GM21576 (cell line): ENCODE measurements around the gene EID2.

ENCODE experiments used
- ATAC-seq: cut with Tn5 transposase; IDR thresholded peaks from one replicate; pipeline ENCODE4 v1.9.1; 2021; ENCODE audit warnings: mild to moderate bottlenecking, moderate library complexity; ENCODE audit not compliant: unreplicated experiment

EID2 gene

DNA sequence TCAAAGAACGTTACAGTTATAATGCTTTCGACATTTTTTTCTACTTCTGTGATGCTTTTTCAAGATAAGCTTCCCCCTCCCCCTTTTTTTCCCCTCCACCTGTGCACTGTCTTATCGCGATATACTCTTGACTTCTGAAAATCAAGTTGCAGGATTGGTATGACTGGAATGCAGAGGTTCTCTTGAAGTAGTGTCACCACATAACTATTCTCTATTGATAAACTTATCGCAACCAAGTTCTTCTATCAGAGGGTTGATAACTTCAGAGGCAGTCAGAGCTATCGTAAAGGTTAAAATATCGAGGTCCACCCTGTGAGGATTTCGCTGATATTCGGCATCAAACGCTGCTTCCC is 820 bp downstream of the EID2 start:
- ATAC-seq, result no peak

DNA sequence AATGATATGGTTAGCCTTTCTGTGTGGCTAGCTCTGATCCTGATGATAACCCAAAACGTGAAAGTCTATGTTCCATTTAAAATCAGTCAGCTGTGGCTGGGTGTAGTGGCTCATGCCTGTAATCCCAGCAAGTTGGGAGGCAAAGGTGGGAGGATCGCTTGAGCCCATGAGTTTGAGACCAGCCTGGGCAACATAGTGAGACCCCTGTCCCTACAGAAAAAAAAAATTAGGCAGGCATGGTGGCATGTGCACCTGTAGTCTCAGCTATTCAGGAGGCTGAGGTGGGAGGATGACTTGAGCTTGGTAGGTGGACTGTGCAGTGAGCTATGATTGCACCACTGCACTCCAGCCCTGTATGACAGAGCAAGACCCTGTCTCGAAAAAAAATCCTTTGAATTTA is 6.2 kb downstream of the EID2 start:
- no peak for ATAC-seq

DNA sequence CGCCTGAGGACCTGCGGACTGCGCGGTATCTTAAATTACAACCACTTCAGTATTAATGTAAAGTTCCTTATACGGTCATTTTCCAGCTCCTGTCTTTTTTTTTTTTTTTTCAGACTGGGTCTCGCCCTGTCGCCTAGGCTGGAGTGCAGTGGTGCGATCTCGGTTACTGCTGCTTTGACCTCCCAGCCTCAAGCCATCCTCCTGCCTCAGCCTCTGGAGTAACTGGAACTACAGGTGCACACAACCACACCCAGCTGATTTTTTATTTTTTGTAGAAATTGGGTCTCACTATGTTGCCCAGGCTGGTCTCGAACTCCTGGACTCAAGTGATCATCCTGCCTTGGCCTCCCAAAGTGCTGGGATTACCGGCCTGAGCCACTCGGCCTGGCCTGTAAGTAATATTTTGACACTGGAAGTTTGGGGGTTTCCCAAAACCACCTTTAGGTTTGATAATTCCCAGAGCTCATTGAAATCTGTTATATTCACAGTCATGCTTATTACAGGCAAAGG is 6.9 kb downstream of the EID2 start:
- peak; percentile 11 for ATAC-seq

DNA sequence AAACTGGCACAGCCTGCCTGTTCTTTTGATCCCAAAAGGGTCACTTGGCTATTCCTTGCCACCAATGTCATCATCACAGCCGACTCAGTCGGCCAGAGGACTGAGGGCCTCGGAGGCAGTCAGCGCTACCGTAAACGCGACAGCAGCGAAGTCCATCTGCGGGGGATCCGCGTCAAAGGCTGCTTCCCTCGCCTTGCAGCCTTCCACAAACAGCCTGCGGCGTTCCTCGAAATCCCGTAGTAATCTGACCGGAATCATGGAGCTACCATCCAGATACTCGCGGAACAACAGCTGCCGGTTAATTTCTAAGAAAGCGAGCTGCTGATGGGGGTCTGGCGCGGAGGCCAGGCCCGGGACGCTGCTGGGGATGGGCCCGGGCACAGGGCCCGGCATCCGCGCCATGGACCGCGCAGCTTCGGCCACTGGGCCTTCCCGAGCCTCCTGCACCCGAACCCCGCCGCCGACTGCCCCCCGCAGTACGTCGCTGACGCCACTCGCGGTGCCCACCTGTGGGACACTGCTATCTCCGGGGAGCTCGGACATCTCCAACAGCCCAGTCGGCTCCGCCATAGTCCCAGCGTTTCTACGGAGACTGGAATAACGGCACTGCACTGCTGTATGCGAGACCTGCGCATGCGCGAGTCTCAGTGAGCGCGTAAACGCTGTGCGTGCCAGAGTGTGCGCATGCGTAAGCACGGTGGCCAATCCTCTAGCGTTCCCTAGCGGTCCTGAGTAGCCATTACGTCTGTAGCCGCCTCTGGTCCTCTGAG is 7.5 kb downstream of the EID2 start, which contains the start of gene EID2B:
TSS of gene EID2B (minus strand) at position 620 of the 770 bp plus-strand sequence. CDS start at position 570, 50 bp downstream.
- ATAC-seq, result peak; percentile 81

DNA sequence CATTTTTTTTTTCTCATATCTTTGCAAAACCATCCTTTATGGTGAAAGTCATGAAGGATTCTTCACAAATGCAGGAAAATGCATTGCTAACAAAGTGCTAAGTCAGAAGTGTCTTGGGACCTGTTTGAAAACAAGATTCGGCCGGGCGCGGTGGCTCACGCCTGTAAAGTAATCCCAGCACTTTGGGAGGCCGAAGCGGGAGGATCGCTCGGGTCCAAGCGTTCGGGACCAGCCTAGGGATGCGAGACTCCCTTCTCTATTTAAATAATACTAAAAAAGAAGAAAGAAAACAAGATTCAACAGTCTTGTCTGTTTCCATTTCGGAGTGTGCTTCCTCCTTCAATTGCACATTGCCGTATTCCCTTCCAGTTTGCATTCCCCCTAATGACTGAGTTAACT is 8.1 kb downstream of the EID2 start:
- no peak for ATAC-seq

DNA sequence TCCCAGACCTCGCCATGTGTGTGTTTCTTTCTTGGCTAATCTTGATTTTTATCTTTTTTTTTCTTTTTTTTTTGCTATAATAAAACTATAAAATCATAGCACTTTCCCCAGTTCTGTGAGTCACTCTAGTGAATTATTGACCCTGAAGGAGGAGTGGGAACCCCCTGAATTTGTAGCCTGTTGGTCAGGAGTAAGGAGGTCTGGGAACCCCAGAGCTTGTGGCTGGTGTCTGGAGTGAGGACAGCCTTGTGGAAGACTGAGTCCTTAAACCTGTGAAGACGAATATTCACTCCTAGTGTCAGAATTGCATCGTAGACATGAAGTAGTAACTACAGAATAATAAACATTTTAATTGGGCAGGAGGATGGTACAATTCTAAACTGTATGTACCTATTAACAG is 14.8 kb downstream of the EID2 start:
- ATAC-seq, result no peak

DNA sequence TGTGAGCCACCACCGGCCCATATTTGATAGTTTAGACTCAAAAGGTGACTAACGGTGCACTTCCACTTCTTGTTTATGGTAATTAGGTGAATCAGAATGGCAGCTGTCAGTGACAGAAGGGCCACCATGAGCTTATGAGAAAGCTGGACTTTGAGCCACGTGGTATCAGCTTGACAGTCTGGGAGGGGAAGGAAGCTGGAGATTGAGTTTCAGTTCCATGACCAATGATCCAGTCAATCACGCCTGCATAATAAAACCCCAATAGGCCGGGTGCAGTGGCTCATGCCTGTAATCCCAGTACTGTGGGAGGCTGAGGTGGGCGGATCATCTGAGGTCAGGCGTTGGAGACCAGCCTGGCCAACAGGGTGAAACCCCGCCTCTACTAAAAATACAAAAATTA is 15.5 kb downstream of the EID2 start:
- ATAC-seq, result no peak

DNA sequence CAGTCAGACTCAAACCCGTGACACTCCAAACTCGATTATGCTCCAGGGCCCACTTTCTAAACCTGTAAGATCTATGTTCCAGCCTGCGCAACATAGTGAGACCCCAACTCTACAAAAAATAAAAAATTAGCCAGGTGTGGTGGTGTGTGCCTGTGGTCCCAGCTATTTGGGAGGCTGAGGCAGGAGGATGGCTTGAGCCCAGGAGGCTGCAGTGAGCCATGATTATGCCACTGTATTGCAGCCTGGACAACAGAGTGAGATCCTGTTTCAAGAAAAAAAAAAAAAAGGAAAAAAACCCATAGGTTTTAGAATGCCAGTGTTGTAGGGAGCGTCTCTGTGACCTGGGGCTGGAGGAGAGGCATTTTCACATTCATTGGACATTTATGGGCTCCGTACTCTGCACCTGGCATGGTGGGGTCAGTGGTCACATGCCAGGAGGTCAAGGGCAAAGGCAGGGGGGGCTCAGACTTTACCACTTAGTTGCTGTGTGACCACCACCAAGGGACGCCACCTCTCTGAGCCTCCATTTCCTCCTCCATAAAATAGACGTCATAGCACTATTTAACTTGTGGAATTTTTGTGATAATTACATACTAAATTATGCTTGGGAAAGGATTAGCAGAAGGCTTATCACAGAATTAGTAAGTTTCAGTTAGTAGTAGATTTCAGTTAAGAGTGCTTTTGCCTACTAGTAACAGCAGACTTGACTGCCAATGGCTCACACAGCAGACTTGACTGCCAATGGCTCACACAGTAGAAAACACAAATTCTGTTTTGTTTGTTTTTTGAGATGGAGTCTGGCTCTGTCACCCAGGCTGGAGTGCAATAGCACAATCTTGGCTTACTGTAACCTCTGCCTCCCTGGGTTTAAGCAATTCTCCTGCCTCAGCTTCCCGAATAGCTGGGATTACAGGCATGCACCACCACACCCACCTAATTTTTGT is 19.1 kb downstream of the EID2 start:
- ATAC-seq, result no peak

DNA sequence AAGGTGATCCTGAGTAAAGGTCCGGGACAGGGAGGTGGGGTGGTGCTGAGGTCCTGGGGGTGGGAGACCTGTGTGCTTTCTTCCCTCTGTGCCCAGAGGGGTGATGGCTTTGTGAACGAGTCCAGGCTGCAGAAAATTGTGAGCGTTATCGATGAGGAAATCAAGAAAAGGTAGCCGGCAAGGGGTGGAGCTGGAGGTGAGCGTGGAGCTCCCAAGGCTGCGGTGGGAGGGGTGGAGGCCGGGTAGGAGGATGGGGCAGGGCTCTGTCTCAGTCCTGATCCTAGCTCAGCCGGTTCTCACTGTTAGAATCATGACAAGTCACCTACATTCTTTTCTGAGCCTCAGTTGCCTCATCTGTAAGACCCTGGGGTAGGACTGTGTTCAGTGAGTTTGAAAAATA is 21.0 kb downstream of the EID2 start:
- no peak for ATAC-seq

DNA sequence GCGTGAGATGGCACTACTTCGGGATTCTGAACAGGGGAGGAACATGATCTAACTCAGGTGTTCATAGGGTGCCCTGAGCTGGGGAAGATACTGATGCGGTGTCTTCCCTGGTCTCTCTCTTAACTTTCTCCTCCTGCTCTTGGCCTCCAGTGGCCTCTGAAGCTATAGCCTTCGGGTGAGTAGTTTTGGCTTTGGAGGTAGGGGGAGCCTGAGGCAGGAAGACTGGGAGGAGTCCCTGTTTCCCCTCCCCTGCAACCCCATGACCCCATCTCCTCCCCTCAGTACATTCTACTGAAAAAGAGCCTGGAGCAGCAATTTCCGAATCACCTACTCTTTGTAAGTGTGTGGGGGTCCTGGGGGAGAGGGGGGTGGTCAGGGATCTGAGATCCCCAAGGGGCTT is 21.5 kb downstream of the EID2 start:
- ATAC-seq, result no peak

DNA sequence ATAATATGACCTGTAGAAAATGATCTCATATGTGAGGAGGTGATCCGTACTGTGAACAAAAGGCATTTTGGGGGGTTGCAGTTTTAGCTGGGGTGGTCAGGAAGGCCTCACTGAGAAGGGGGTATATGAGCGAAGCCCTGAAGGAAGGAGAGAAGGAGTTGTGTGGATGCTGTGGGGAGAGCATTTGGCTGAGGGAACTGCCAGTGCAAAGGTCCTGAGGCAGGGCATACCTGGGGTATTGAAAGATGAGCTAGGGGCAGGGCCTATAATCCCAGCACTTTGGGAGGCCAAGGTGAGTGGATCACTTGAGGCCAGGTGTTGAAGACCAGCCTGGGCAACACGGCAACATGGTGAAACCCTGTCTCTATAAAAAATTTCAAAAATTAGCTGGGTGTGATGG is 22.5 kb downstream of the EID2 start:
- ATAC-seq, result no peak

DNA sequence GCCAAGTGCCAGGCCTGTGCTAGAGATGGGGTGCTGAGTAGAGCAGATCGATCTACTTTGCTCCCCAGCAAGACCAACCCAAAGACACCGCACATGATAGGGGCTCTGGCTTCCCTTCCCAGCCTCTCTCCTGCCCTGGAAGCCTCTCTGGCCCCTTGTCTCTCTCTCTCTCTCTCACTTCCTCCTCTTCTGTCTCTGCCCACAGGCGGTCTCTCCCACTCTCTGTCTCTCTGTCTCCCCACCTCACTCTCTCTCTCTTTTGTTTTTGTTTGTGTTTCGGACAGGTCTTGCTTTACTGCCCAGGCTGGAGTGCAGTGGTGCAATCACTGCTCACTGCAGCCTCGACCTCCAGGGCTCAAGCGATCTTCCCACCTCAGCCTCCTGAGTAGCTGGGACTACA is 23.7 kb downstream of the EID2 start:
- no peak for ATAC-seq

DNA sequence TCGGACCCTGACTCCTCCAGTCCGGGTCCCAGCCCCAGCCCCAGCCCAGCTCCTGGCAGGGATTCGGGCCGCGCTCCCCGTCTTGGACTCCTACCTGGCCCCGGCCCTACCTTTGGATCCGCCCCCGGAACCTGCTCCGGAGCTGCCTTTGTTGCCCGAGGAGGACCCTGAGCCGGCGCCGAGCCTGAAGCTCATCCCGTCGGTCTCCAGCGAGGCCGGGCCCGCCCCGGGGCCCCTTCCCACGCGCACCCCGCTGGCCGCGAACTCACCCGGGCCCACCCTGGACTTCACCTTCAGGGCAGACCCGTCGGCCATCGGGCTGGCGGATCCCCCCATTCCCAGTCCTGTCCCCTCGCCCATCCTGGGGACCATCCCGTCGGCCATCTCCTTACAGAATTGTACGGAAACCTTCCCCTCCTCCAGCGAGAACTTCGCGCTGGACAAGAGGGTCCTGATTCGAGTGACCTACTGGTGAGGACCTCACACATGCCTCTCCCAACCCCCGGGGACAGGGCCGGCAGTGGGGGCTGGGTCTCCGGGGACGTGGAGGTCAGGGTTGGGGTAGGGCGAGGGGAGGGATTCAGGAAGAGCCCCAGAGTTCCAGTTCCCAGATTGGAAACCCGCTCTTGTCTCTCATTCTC is 24.3 kb downstream of the EID2 start:
- no peak for ATAC-seq

DNA sequence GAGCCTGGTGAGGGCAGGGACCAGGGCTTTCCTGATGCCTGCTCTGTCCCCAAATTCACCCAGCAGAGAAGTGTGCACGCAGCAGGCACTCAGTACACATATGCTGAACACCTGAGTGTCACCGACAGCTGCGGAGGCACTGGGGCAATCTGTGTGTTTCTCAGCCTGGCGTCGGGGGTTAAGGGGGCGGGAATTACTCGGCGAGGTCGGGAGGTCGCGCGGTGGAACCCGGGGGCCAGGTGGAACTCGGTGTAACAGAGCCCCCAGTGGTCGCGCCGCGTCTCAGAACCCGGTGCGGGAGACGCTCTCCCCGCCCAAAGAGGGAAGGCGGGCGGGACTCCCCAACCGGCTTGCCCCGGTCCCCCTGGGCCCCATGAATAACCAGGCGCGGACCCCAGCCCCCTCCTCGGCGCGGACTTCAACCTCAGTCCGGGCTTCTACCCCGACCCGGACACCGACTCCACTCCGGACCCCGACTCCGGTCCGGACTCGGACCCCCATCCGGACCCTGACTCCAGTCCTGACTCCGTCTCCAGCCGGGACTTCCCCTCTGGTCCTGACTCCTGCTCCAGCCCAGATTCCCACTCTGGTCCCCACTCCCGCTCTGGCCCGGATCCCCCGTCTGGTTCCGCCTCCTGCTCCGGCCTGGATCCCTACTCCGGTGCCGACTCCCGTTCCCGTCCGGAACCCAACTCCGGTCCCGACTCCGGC is 25.0 kb downstream of the EID2 start, which contains the start of gene SELENOV:
TSS of gene SELENOV (plus strand) at position 300 of the 711 bp plus-strand sequence. CDS start at position 374, 74 bp downstream.
- no peak for ATAC-seq

DNA sequence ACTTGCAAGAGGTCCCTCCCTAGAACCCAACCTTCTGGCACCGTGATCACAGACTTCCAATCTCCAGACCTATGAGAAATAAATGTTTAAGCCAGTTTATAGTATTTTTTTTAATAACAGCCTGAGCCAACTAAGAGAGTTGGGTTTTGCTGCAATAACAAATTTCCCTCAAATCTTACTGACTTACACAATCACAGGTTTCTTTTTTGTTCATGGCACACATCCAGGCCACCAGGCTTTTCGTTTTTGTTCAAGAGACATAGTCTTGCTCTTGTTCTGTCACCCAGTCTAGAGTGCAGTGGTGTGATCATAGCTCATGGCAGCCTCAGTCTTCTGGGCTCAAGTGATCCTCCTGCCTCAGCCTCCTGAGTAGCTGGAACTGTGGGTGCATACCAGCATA is 27.0 kb downstream of the EID2 start:
- no peak for ATAC-seq

DNA sequence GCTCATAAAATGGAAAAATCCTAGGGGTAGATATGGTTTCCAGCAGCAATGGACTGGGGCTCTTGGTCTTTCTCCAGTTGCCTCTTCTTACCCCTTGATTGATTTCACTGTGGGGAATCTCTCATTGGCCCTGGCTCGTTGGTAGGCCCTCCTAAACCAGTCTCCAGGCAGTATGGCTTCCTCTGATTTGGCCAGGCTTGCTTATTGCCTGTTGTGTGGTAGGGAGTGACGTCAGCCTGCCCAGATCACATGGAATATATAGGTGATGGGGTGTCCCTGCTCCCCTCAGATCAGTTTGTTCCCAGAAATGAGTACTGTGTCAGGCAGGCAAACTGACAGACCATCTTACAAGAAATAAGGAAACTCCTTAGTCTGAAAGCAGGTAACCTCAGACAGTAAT is 30.7 kb downstream of the EID2 start:
- no peak for ATAC-seq

DNA sequence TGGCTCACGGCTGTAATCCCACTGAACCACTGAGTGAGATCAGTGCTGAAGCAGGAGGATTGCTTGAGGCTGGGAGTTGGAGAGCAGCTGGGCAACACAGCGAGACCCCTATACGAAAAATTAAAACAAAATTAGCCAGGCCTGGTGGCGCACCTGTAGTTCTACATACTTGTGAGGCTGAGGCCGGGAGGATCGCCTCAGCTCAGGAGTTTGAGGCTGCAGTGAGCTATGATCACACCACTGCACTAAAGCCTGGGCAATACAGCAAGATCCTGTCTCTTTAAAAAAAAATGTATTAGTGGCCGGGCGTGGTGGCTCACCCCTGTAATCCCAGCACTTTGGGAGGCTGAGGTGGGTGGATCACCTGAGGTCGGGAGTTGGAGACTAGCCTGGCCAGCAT is 31.3 kb downstream of the EID2 start:
- ATAC-seq, result no peak

DNA sequence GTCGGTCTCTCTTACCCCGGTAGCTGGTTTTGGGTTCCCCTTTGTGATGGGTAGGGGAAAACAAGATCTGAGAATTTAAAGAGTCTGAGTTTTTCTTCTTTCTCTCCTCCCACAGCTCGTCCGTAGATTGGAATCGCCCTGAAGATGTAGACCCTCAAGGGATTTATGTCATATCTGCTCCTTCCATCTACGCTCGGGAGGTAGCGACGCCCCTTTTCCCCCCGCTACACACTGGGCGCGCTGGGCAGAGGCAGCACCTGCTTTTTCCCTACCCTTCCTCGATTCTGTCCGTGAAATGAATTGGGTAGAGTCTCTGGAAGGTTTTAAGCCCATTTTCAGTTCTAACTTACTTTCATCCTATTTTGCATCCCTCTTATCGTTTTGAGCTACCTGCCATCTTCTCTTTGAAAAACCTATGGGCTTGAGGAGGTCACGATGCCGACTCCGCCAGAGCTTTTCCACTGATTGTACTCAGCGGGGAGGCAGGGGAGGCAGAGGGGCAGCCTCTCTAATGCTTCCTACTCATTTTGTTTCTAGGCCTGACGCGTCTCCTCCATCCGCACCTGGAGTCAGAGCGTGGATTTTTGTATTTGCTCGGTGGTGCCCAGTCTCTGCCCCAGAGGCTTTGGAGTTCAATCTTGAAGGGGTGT is 32.1 kb downstream of the EID2 start:
- ATAC-seq, result no peak

DNA sequence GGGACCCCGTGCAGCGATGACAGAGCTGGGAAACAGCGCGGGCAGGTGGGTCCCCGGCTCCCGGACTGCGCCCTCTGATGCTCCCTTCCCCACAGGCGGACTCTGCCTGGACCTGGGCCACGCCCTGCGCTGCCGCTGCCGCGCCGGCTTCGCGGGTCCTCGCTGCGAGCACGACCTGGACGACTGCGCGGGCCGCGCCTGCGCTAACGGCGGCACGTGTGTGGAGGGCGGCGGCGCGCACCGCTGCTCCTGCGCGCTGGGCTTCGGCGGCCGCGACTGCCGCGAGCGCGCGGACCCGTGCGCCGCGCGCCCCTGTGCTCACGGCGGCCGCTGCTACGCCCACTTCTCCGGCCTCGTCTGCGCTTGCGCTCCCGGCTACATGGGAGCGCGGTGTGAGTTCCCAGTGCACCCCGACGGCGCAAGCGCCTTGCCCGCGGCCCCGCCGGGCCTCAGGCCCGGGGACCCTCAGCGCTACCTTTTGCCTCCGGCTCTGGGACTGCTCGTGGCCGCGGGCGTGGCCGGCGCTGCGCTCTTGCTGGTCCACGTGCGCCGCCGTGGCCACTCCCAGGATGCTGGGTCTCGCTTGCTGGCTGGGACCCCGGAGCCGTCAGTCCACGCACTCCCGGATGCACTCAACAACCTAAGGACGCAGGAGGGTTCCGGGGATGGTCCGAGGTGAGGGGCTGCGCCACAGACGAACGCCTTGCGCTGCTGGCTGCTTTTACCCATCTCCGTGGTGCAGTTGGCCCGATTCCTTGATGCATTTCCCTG is 32.8 kb downstream of the EID2 start:
- no peak for ATAC-seq

DNA sequence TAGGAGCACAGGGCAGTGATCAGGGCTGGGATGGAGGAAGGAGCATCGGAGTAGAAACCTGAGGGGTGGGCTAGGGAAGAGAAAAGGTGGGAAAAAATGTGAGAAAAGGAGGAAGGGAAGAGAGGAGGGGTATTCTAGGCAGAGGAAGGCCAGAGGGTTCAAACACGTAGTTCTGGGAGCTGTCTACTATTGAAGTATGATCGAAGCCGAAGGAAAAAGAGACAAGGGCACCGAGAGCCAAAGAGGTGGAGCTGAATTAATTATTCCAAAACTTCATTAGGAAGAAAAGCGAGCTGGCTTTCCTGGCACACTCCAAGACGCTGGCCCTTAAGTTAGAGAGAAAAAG is 33.4 kb downstream of the EID2 start:
- no peak for ATAC-seq
